Chondrocyte (in vitro differentiated cells): ENCODE data around the gene PFKFB3. TPM values are rescaled to one million over a fixed set of nuclear protein-coding genes. Genes with fewer than 3 reads are reported as not detected.
"Not testable (repeated sequence)": the region's sequence is repeated elsewhere in the genome, so short reads cannot be mapped to it uniquely, and the experiment has no call there.

Source experiments
- DNase-seq: peaks from one replicate; pipeline ENCODE4 v3.0.0; 2021; ENCODE audit warnings: mixed read lengths, low spot score
- H3K27ac Mint-ChIP-seq: one replicate; pipeline ENCODE4 v1.8.0; 2021; ENCODE audit warnings: mild to moderate bottlenecking, moderate library complexity, mixed read lengths; ENCODE audit not compliant: unreplicated experiment
- H3K27me3 Mint-ChIP-seq: 2 replicates; pipeline ENCODE4 v1.8.0; 2021; ENCODE audit warnings: low read depth, mixed read lengths
- H3K36me3 Mint-ChIP-seq: 2 replicates; pipeline ENCODE4 v1.8.0; 2021; ENCODE audit warnings: low read depth, mixed read lengths
- H3K4me1 Mint-ChIP-seq: 2 replicates; pipeline ENCODE4 v1.8.0; 2021; ENCODE audit warnings: low read depth, mild to moderate bottlenecking, mixed read lengths
- H3K4me3 Mint-ChIP-seq: one replicate; pipeline ENCODE4 v1.8.0; 2021; ENCODE audit warnings: mild to moderate bottlenecking, moderate library complexity, mixed read lengths; ENCODE audit not compliant: unreplicated experiment
- H3K9me3 Mint-ChIP-seq: 2 replicates; pipeline ENCODE4 v1.8.0; 2021; ENCODE audit warnings: low read depth, mixed read lengths
- total RNA-seq: library from RNA; stranded (reverse); gene quantifications from 3 replicates; pipeline ENCODE4 v1.2.1, GENCODE V29; 2021
- TF ChIP-seq, protein P1 (sequence below): fragments of 200-600 bp; sonication (generic); IDR thresholded peaks from 2 replicates; pipeline ENCODE4 v1.5.0; 2021; ENCODE audit warnings: antibody characterized with exemption, mild to moderate bottlenecking, moderate library complexity

PFKFB3 gene
- total RNA-seq, 1 donor from 2014 or later = 46.5 TPM

DNA sequence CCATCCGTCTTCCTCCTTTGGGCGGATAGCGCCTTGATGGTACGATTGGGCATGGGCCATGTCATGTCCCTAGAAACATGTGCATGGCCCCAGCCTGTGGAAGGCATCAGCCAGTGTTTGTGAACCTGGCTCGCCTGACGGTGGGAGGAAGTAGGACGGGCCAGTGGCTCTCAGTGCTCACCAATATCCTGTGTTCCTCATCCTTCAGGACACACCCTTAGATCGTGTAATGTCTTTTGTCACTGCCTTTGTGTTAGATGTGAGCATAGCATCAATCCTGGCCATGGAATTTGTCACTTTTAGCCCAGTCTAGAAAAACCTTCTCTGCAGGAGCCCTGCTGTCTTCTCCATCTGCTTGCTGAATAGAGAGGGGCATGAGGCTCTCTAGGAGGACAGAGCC, 77.6 kb downstream of the PFKFB3 start:
- H3K4me1 Mint-ChIP-seq = peaks cover 27% of the 10 kb centered on the region
- TF ChIP-seq, protein P1, sequence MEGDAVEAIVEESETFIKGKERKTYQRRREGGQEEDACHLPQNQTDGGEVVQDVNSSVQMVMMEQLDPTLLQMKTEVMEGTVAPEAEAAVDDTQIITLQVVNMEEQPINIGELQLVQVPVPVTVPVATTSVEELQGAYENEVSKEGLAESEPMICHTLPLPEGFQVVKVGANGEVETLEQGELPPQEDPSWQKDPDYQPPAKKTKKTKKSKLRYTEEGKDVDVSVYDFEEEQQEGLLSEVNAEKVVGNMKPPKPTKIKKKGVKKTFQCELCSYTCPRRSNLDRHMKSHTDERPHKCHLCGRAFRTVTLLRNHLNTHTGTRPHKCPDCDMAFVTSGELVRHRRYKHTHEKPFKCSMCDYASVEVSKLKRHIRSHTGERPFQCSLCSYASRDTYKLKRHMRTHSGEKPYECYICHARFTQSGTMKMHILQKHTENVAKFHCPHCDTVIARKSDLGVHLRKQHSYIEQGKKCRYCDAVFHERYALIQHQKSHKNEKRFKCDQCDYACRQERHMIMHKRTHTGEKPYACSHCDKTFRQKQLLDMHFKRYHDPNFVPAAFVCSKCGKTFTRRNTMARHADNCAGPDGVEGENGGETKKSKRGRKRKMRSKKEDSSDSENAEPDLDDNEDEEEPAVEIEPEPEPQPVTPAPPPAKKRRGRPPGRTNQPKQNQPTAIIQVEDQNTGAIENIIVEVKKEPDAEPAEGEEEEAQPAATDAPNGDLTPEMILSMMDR = no peak
- H3K4me3 Mint-ChIP-seq = no peak overlapping the region
- H3K36me3 Mint-ChIP-seq = no peaks in the 10 kb centered on the region
- H3K27me3 Mint-ChIP-seq = no peaks in the 10 kb centered on the region
- DNase-seq = no peak
- H3K9me3 Mint-ChIP-seq = no peaks in the 10 kb centered on the region
- H3K27ac Mint-ChIP-seq = peak overlapping the region; percentile 42

DNA sequence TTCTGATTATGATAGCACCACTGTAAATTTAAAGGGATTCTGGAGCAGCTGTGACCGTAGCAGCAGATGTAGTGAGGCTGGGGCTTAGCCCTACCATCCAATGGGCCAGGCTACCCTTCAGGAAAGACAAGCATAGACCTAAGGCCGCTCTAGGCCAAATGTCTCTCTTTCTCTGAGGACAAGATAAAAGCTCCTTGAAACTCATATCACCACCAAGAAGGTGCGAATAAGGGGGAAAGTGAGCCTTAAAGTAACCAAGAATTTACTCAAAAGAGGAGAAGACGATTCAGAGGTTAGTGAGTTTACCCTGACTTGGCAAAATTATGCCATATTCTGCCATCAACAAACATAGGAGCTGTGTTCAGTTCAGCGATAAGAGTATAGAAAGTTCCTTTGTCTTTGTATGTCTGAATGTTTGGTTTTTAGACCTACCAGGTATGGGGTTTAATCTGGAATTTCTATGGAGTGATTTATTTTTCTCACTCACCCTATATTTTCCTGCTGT, 79.8 kb downstream of the PFKFB3 start:
- Mint-ChIP-seq H3K27me3 (no peaks in the 10 kb centered on the region), H3K27ac (no peak overlapping the region), H3K4me1 (peaks cover 19% of the 10 kb centered on the region), H3K4me3 (no peak overlapping the region), H3K9me3 (no peaks in the 10 kb centered on the region), H3K36me3 (no peaks in the 10 kb centered on the region)
- TF ChIP-seq, protein P1 = no peak
- DNase-seq = no peak

DNA sequence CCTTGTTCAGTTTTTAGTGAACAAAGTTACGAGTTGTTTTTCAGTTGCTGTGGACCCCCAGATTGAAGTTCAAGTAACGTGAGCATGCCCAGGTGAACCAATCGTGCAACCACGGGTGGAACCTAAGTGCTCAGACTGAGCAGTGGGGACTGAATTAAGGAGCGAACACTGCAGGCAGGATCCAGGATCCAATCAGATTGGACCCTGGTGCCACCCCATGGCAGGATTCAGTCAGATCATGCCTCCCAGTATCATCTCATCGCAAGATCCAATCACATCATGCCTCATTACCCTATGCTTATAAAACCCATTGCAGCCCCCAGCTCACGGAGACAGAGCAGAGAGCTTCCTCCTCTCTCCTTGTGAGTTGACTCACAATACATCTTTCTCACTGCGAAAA, 80.9 kb downstream of the PFKFB3 start:
- no peaks in the 10 kb centered on the region for H3K9me3 Mint-ChIP-seq
- H3K4me1 Mint-ChIP-seq = peaks cover 18% of the 10 kb centered on the region
- no peaks in the 10 kb centered on the region for H3K27me3 Mint-ChIP-seq
- no peak for DNase-seq
- H3K27ac Mint-ChIP-seq = no peak overlapping the region
- H3K4me3 Mint-ChIP-seq = no peak overlapping the region
- H3K36me3 Mint-ChIP-seq = no peaks in the 10 kb centered on the region
- TF ChIP-seq, protein P1 = no peak

DNA sequence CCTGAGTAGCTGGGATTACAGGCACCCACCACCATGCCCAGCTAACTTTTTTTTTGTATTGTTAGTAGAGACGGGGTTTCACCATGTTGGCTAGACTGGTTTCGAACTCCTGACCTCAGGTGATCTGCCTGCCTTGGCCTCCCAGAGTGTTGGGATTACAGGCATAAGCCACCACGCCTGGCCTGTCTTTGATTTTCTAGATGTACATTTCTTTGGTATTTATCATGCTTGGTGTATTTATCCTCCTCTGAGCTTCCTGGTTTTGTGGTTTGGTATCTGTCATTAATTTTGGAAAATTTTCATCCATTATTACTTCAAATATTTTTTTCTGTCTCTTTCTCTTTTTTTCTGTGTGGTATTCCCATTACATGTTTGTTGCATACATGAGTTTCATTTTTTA, 87.9 kb downstream of the PFKFB3 start:
- DNase-seq, H3K4me1 Mint-ChIP-seq, H3K27me3 Mint-ChIP-seq, H3K36me3 Mint-ChIP-seq, H3K4me3 Mint-ChIP-seq, H3K9me3 Mint-ChIP-seq: not testable (repeated sequence)
- peak overlapping the region; percentile 69 for H3K27ac Mint-ChIP-seq

DNA sequence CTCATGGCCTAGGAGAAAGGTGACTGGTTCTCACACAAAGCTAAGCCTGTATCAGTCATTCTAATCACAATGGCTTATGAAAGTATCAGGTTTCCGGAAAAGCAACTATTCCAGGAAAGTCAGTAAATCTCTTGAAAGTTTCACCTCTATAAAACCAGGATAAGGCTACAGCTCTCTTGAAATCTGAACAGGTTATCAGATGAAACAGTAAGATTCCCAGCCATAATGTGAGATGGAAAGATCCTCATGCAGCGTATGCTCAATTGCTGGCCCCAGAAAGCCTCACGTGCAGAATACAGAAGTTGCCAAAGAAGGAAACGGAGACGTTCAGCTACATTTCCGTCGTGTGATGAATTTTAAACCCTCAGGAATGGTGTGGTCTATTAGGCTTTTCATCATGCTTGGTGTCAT, 90.0 kb downstream of the PFKFB3 start:
- Mint-ChIP-seq H3K27ac (no peak overlapping the region), H3K36me3 (no peaks in the 10 kb centered on the region), H3K9me3 (peaks cover 9% of the 10 kb centered on the region), H3K4me1 (peaks cover 26% of the 10 kb centered on the region), H3K4me3 (no peak overlapping the region), H3K27me3 (no peaks in the 10 kb centered on the region)
- no peak for DNase-seq
- TF ChIP-seq, protein P1 = no peak

DNA sequence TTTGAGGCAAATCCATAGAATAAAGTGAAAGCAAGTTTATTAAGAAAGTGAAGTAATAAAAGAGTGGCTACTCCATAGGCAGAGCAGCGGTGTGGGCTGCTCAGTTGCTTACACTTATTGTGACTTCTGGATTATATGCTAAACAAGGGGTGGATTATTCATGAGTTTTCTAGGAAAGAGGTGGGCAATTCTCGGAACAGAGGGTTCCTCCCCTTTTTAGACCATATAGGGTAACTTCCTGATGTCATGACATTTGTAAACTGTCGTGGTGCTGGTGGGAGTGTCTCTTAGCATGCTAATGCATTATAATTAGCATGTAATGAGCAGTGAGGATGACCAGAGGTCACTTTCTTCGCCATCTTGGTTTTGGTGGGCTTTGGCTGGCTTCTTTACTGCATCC, 93.7 kb downstream of the PFKFB3 start:
- Mint-ChIP-seq H3K27ac (peak overlapping the region; percentile 34), H3K4me1 (peaks cover 51% of the 10 kb centered on the region)
- not testable (repeated sequence) for H3K9me3 Mint-ChIP-seq, H3K4me3 Mint-ChIP-seq, DNase-seq, H3K27me3 Mint-ChIP-seq, H3K36me3 Mint-ChIP-seq
